Neural cell (in vitro differentiated cells): ENCODE results near the gene HIPK2. TPM values are rescaled to one million over a fixed set of nuclear protein-coding genes. Genes with fewer than 3 reads are reported as not detected.

Source experiments
- H2AFZ ChIP-seq: fragments of 200-600, 300-800 bp; sonication (generic), shearing (Covaris generic); 2 replicates; pipeline ENCODE4 v1.6.0; 2014; ENCODE audit warnings: low read depth, mild to moderate bottlenecking, antibody characterized with exemption, low read length, moderate library complexity
- H3F3A ChIP-seq: fragments of 200-600 bp; shearing (Covaris generic); 2 replicates; pipeline ENCODE4 v1.6.1; 2016; ENCODE audit warnings: mild to moderate bottlenecking, moderate library complexity, mixed read lengths, antibody characterized with exemption, low read length; ENCODE audit not compliant: insufficient read depth, poor library complexity, severe bottlenecking
- H3K27ac ChIP-seq: fragments of 200-600, 300-800 bp; sonication (generic), shearing (Covaris generic); 2 replicates; pipeline ENCODE4 v1.5.1; 2014; ENCODE audit warnings: mild to moderate bottlenecking, low read length, moderate library complexity
- H3K27me3 ChIP-seq: fragments of 300-800, 200-600 bp; sonication (generic), shearing (Covaris generic); 2 replicates; pipeline ENCODE4 v1.6.0; 2014; ENCODE audit warnings: mild to moderate bottlenecking, low read depth, low read length, moderate library complexity; ENCODE audit not compliant: insufficient read depth
- H3K36me3 ChIP-seq: fragments of 300-800, 200-600 bp; sonication (generic), shearing (Covaris generic); 2 replicates; pipeline ENCODE4 v1.5.1; 2014; ENCODE audit warnings: mild to moderate bottlenecking, antibody characterized with exemption, low read length, moderate library complexity; ENCODE audit not compliant: insufficient read depth
- H3K4me2 ChIP-seq: fragments of 300-800, 200-600 bp; sonication (generic), shearing (Covaris generic); 2 replicates; pipeline ENCODE4 v1.6.0; 2014; ENCODE audit warnings: mild to moderate bottlenecking, low read length
- H3K4me3 ChIP-seq: fragments of 300-800, 200-600 bp; sonication (generic), shearing (Covaris generic); 2 replicates; pipeline ENCODE4 v1.5.1; 2014; ENCODE audit warnings: mild to moderate bottlenecking, low read length, moderate library complexity
- H3K79me2 ChIP-seq: fragments of 200-600 bp; shearing (Covaris generic); replicated peaks from 2 replicates; pipeline ENCODE4 v1.6.0; 2014; ENCODE audit warnings: mild to moderate bottlenecking, low read length, moderate library complexity; ENCODE audit not compliant: insufficient read depth
- H3K9ac ChIP-seq: fragments of 300-800, 200-600 bp; sonication (generic), shearing (Covaris generic); 2 replicates; pipeline ENCODE4 v1.6.1; 2016; ENCODE audit warnings: mild to moderate bottlenecking, low read length, mixed read lengths
- H3K9me2 ChIP-seq: fragments of 200-600 bp; shearing (Covaris generic); 2 replicates; pipeline ENCODE4 v1.6.1; 2016; ENCODE audit warnings: mild to moderate bottlenecking, low read length, mixed read lengths; ENCODE audit not compliant: insufficient read depth
- H3K9me3 ChIP-seq: fragments of 200-600, 300-800 bp; sonication (generic), shearing (Covaris generic); 2 replicates; pipeline ENCODE4 v1.6.1; 2016; ENCODE audit warnings: mild to moderate bottlenecking, mixed run types, low read length, moderate library complexity, mixed read lengths
- H4K20me1 ChIP-seq: fragments of 200-600 bp; shearing (Covaris generic); 2 replicates; pipeline ENCODE4 v1.6.1; 2016; ENCODE audit warnings: mild to moderate bottlenecking, mixed run types; ENCODE audit not compliant: insufficient read depth
- CTCF ChIP-seq: fragments of 450-650 bp; IDR thresholded peaks from 2 replicates; pipeline ENCODE4 v1.5.1; 2014; ENCODE audit warnings: antibody characterized with exemption, mild to moderate bottlenecking, moderate library complexity; ENCODE audit not compliant: poor library complexity, severe bottlenecking
- EP300 ChIP-seq: fragments of 450-650 bp; conservative IDR thresholded peaks from 2 replicates; pipeline ENCODE4 v1.6.1; 2014; ENCODE audit warnings: antibody characterized with exemption, mild to moderate bottlenecking, moderate library complexity; ENCODE audit not compliant: poor library complexity, severe bottlenecking
- EZH2 ChIP-seq: fragments of 200-600, 300-800 bp; shearing (Covaris generic), sonication (generic); IDR thresholded peaks from 2 replicates; pipeline ENCODE4 v1.6.1; 2014; ENCODE audit warnings: antibody characterized with exemption, low read length, borderline replicate concordance, mild to moderate bottlenecking; ENCODE audit not compliant: insufficient read depth, poor library complexity, severe bottlenecking
- MXI1 ChIP-seq: fragments of 450-650 bp; conservative IDR thresholded peaks from 2 replicates; pipeline ENCODE4 v1.6.1; 2014; ENCODE audit warnings: antibody characterized with exemption, mild to moderate bottlenecking; ENCODE audit not compliant: poor library complexity, severe bottlenecking
- POLR2AphosphoS5 ChIP-seq: IDR thresholded peaks from 2 replicates; pipeline ENCODE4 v1.6.1; 2012
- RAD21 ChIP-seq: fragments of 450-650 bp; conservative IDR thresholded peaks from 2 replicates; pipeline ENCODE4 v1.6.1; 2014; ENCODE audit warnings: antibody characterized with exemption, mild to moderate bottlenecking, moderate library complexity
- REST ChIP-seq: IDR thresholded peaks from 2 replicates; pipeline ENCODE4 v1.6.1; 2012; ENCODE audit warnings: borderline replicate concordance
- SMC3 ChIP-seq: fragments of 450-650 bp; conservative IDR thresholded peaks from 2 replicates; pipeline ENCODE4 v1.6.1; 2014; ENCODE audit warnings: antibody characterized with exemption, mild to moderate bottlenecking, moderate library complexity; ENCODE audit not compliant: poor library complexity
- TAF1 ChIP-seq: IDR thresholded peaks from 2 replicates; pipeline ENCODE4 v1.6.1; 2012; ENCODE audit warnings: low read depth
- polyA plus RNA-seq: library from polyadenylated mRNA; depleted of rRNA; stranded (reverse); fragments of >200 nt; gene quantifications from 2 replicates; pipeline ENCODE4 v1.2.3, GENCODE V29; 2014

Gene HIPK2
- polyA plus RNA-seq, 1 donor from 2014 or later = 8.5 TPM

- no peaks in the 10 kb centered on the region for H3K27me3 ChIP-seq
- no peaks in the 10 kb centered on the region for H4K20me1 ChIP-seq
- H3K4me2 ChIP-seq = no peak overlapping the region
- H3F3A ChIP-seq = no peaks in the 10 kb centered on the region
- H3K9me3 ChIP-seq = no peaks in the 10 kb centered on the region
- no peak overlapping the region for H2AFZ ChIP-seq
- no peak overlapping the region for H3K9ac ChIP-seq
- no peaks in the 10 kb centered on the region for H3K9me2 ChIP-seq
- no peak for TF ChIP-seq SMC3
- no peak for TF ChIP-seq POLR2AphosphoS5
- TF ChIP-seq EP300 = no peak
- no peak for TF ChIP-seq RAD21
- no peak for TF ChIP-seq REST
- no peak for TF ChIP-seq EZH2
- TF ChIP-seq CTCF = no peak
- H3K27ac ChIP-seq = no peak overlapping the region
- H3K36me3 ChIP-seq = no peaks in the 10 kb centered on the region
- no peak overlapping the region for H3K4me3 ChIP-seq
- no peaks in the 10 kb centered on the region for H3K79me2 ChIP-seq
These were observed 103.1 kb downstream of the HIPK2 start for GRCh38 chr7:139674752-139675126.

GRCh38 chr7:139674341-139674740 lies 103.5 kb downstream of the HIPK2 start:
- no peak overlapping the region for H2AFZ ChIP-seq
- H3F3A ChIP-seq = no peaks in the 10 kb centered on the region
- H3K27ac ChIP-seq = no peak overlapping the region
- no peaks in the 10 kb centered on the region for H3K9me2 ChIP-seq
- TF ChIP-seq POLR2AphosphoS5 (no peak), EZH2 (no peak), RAD21 (no peak), SMC3 (no peak), REST (no peak), CTCF (no peak), MXI1 (no peak), EP300 (no peak), TAF1 (no peak)
- no peaks in the 10 kb centered on the region for H3K9me3 ChIP-seq
- no peaks in the 10 kb centered on the region for H3K36me3 ChIP-seq
- no peaks in the 10 kb centered on the region for H4K20me1 ChIP-seq
- H3K79me2 ChIP-seq = no peaks in the 10 kb centered on the region
- H3K4me2 ChIP-seq = no peak overlapping the region
- no peak overlapping the region for H3K4me3 ChIP-seq
- H3K27me3 ChIP-seq = no peaks in the 10 kb centered on the region
- H3K9ac ChIP-seq = no peak overlapping the region
